Activated B cell treated with CpG ODN at 0.5 μM for 24 hours (primary cell): ENCODE results near the gene DEPDC1. TPM values are rescaled to one million over a fixed set of nuclear protein-coding genes. Genes with fewer than 3 reads are reported as not detected.

Experiments
- ATAC-seq: fragments of 200-7000 bp; cut with Tn5 transposase; one replicate; pipeline ENCODE4 v1.10.0; 2021; ENCODE audit warnings: low read depth, mild to moderate bottlenecking, moderate library complexity
- CTCF ChIA-PET: fragments of 350-600 bp; sonication (Branson Sonifier 250); formaldehyde crosslinking; loops from one replicate; lab custom pipeline; 2021; ENCODE audit warnings: antibody characterized with exemption; lab: Charles Lee
- POLR2A ChIA-PET: fragments of 350-600 bp; sonication (Branson Sonifier 250); formaldehyde crosslinking; loops from one replicate; lab custom pipeline; 2021; ENCODE audit warnings: antibody characterized with exemption; lab: Charles Lee
- DNase-seq: peaks from one replicate; pipeline ENCODE4 v3.0.0; 2022
- H3K27ac Mint-ChIP-seq: one replicate; pipeline ENCODE4 v1.8.0; 2020; ENCODE audit warnings: mixed read lengths
- H3K27me3 Mint-ChIP-seq: one replicate; pipeline ENCODE4 v1.8.0; 2021; ENCODE audit warnings: mixed read lengths
- H3K36me3 Mint-ChIP-seq: one replicate; pipeline ENCODE4 v1.8.0; 2021; ENCODE audit warnings: low read depth, mixed read lengths
- H3K4me1 Mint-ChIP-seq: one replicate; pipeline ENCODE4 v1.8.0; 2021; ENCODE audit warnings: mixed read lengths
- H3K4me3 Mint-ChIP-seq: one replicate; pipeline ENCODE4 v1.8.0; 2020; ENCODE audit warnings: mild to moderate bottlenecking, mixed read lengths
- H3K9me3 Mint-ChIP-seq: one replicate; pipeline ENCODE4 v1.8.0; 2020; ENCODE audit warnings: mixed read lengths
- intact Hi-C: fragments of 100-400 bp; cut with micrococcal nuclease; formaldehyde crosslinking; loops from one replicate; pipeline ENCODE4 v1.15.1; 2024
- total RNA-seq: library from RNA; stranded (reverse); gene quantifications from 2 replicates; pipeline ENCODE4 v1.2.3, GENCODE V29; 2022
- TF ChIP-seq, protein P1 (sequence below): fragments of 200-600 bp; IDR thresholded peaks from one replicate; pipeline ENCODE4 v1.8.0; 2022; ENCODE audit warnings: antibody characterized with exemption, mild to moderate bottlenecking

Gene DEPDC1, protein sequence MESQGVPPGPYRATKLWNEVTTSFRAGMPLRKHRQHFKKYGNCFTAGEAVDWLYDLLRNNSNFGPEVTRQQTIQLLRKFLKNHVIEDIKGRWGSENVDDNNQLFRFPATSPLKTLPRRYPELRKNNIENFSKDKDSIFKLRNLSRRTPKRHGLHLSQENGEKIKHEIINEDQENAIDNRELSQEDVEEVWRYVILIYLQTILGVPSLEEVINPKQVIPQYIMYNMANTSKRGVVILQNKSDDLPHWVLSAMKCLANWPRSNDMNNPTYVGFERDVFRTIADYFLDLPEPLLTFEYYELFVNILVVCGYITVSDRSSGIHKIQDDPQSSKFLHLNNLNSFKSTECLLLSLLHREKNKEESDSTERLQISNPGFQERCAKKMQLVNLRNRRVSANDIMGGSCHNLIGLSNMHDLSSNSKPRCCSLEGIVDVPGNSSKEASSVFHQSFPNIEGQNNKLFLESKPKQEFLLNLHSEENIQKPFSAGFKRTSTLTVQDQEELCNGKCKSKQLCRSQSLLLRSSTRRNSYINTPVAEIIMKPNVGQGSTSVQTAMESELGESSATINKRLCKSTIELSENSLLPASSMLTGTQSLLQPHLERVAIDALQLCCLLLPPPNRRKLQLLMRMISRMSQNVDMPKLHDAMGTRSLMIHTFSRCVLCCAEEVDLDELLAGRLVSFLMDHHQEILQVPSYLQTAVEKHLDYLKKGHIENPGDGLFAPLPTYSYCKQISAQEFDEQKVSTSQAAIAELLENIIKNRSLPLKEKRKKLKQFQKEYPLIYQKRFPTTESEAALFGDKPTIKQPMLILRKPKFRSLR
- total RNA-seq = 0.33 and 0.76 TPM in 2 replicates

- Mint-ChIP-seq H3K36me3 (no peaks in the 10 kb centered on the region), H3K4me3 (peak within 1 kb of the TSS; percentile 86), H3K27me3 (peaks cover 7% of the 10 kb centered on the region), H3K4me1 (peaks cover 15% of the 10 kb centered on the region), H3K9me3 (peaks cover 4% of the 10 kb centered on the region), H3K27ac (no peak within 1 kb of the TSS)
- ChIA-PET POLR2A (no interaction called here), CTCF (no interaction called here)
- intact Hi-C loops = no loop called here
- peak; percentile 67 for DNase-seq
- ATAC-seq = peak; percentile 95
- TF ChIP-seq, protein P1, sequence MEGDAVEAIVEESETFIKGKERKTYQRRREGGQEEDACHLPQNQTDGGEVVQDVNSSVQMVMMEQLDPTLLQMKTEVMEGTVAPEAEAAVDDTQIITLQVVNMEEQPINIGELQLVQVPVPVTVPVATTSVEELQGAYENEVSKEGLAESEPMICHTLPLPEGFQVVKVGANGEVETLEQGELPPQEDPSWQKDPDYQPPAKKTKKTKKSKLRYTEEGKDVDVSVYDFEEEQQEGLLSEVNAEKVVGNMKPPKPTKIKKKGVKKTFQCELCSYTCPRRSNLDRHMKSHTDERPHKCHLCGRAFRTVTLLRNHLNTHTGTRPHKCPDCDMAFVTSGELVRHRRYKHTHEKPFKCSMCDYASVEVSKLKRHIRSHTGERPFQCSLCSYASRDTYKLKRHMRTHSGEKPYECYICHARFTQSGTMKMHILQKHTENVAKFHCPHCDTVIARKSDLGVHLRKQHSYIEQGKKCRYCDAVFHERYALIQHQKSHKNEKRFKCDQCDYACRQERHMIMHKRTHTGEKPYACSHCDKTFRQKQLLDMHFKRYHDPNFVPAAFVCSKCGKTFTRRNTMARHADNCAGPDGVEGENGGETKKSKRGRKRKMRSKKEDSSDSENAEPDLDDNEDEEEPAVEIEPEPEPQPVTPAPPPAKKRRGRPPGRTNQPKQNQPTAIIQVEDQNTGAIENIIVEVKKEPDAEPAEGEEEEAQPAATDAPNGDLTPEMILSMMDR = no peak
Observed at GRCh38 chr1:68496680-68497357, at the start of gene DEPDC1. Gene DEPDC1 (minus strand): TSS chr1:68497082. CDS start chr1:68496999, 83 bp downstream.

DNA sequence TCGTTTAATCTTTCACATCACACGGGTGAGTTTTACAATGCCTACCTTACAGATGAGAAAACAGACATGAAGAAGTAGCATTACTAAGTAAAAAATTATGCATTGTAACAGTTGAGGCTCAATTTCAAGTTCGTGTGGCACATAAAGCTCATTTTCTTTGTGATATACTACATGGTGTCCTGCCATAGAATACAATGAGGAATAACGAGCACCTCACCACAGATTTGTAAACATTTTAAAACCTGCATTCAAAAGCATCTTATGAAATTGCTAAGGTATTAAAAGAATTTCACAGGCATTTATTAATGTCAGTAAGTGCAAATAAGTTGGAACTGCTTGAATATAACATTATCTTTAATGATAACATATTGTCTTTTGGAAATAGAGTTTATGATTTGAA is 47.8 kb upstream of the DEPDC1 start:
- POLR2A ChIA-PET = no interaction called here
- intact Hi-C loops = no loop called here

DNA sequence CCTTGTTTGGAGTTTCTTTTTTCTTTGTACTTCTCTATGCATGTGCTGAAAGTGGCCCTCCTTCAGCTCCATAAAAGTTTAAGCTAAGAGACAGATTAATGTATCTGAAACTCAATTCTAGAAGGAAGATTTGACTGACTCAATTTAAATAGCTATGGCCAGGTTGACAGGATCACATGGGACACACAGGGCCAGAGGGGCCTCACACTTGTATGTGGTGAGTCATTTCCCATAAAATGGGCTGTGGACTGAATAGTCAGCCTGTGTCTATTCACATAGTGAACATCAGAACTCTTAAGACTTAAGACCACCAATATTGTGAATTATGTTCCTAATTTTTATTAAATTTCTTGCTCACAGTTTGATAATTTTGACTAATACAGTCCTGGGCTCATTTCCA is 45.7 kb upstream of the DEPDC1 start:
- POLR2A ChIA-PET = no interaction called here
- intact Hi-C loops = no loop called here
- TF ChIP-seq, protein P1 = no peak
- no peak overlapping the region for H3K4me3 Mint-ChIP-seq
- no peak overlapping the region for H3K27ac Mint-ChIP-seq
- CTCF ChIA-PET = no interaction called here
- ATAC-seq (no peak), DNase-seq (no peak)
- no peaks in the 10 kb centered on the region for H3K9me3 Mint-ChIP-seq
- H3K27me3 Mint-ChIP-seq = no peaks in the 10 kb centered on the region
- no peaks in the 10 kb centered on the region for H3K4me1 Mint-ChIP-seq
- H3K36me3 Mint-ChIP-seq = no peaks in the 10 kb centered on the region

More for the DNA sequence above, 47.8 kb upstream of the DEPDC1 start:
- Mint-ChIP-seq H3K27ac (no peak overlapping the region), H3K36me3 (no peaks in the 10 kb centered on the region), H3K4me1 (no peaks in the 10 kb centered on the region), H3K4me3 (no peak overlapping the region), H3K27me3 (no peaks in the 10 kb centered on the region), H3K9me3 (no peaks in the 10 kb centered on the region)
- ATAC-seq = no peak
- no peak for DNase-seq
- CTCF ChIA-PET = no interaction called here
- TF ChIP-seq, protein P1 = no peak

- DNase-seq = no peak
- intact Hi-C loops = no loop called here
- H3K27me3 Mint-ChIP-seq = no peaks in the 10 kb centered on the region
- no peaks in the 10 kb centered on the region for H3K36me3 Mint-ChIP-seq
- CTCF ChIA-PET = no interaction called here
- H3K27ac Mint-ChIP-seq = no peak overlapping the region
- H3K4me3 Mint-ChIP-seq = no peak overlapping the region
- H3K9me3 Mint-ChIP-seq = no peaks in the 10 kb centered on the region
- TF ChIP-seq, protein P1 = no peak
- H3K4me1 Mint-ChIP-seq = no peaks in the 10 kb centered on the region
- ATAC-seq = no peak
- POLR2A ChIA-PET = no interaction called here
Observed at GRCh38 chr1:68538941-68539340, 42.1 kb upstream of the DEPDC1 start.
